PC-3 (cell line): ENCODE measurements around the gene EHBP1. TPM values are rescaled to one million over a fixed set of nuclear protein-coding genes. Genes with fewer than 3 reads are reported as not detected.

Experiments used
- ATAC-seq: fragments of 200-7000 bp; cut with Tn5 transposase; 2 replicates; pipeline ENCODE4 v1.9.1; 2020; ENCODE audit warnings: mild to moderate bottlenecking, moderate library complexity
- BruUV-seq: library from RNA; stranded (reverse); fragments of 400-500 nt; replicated peaks from 2 replicates; lab custom pipeline; 2021; lab: Mats Ljungman, UMichigan
- CTCF ChIA-PET: fragments of 300-600 bp; sonication (Branson Sonifier 250); formaldehyde crosslinking; loops from one replicate; lab custom pipeline; 2022; ENCODE audit warnings: antibody characterized with exemption; lab: Charles Lee
- POLR2A ChIA-PET: fragments of 300-600 bp; sonication (Branson Sonifier 250); formaldehyde crosslinking; loops from one replicate; lab custom pipeline; 2022; ENCODE audit warnings: antibody characterized with exemption; ENCODE audit not compliant: unreplicated experiment; lab: Charles Lee
- DNase-seq: peaks from one replicate; pipeline ENCODE4 v3.0.0-alpha.2; 2015
- H2AFZ ChIP-seq: fragments of 300-600 bp; sonication (generic); 2 replicates; pipeline ENCODE4 v1.6.0; 2016; ENCODE audit warnings: antibody characterized with exemption, low read length
- H3F3A ChIP-seq: fragments of 300-600 bp; sonication (generic); one replicate; pipeline ENCODE4 v1.6.0; 2017; ENCODE audit warnings: antibody characterized with exemption, low read length, control low read depth, mild to moderate bottlenecking; ENCODE audit not compliant: unreplicated experiment
- H3K27ac ChIP-seq: fragments of 300-600 bp; sonication (generic); 2 replicates; pipeline ENCODE4 v1.5.1; 2016; ENCODE audit warnings: mild to moderate bottlenecking, low read length
- H3K27me3 ChIP-seq: fragments of 300-600 bp; sonication (generic); 2 replicates; pipeline ENCODE4 v1.6.1; 2016; ENCODE audit warnings: low read length, mixed read lengths
- H3K36me3 ChIP-seq: fragments of 300-600 bp; sonication (generic); 2 replicates; pipeline ENCODE4 v1.6.1; 2016; ENCODE audit warnings: low read depth, mixed run types, low read length, mixed read lengths
- H3K4me1 ChIP-seq: fragments of 300-600 bp; sonication (generic); 2 replicates; pipeline ENCODE4 v1.5.1; 2016; ENCODE audit warnings: low read length; ENCODE audit not compliant: insufficient read depth
- H3K4me2 ChIP-seq: fragments of 300-600 bp; sonication (generic); 2 replicates; pipeline ENCODE4 v1.6.0; 2016; ENCODE audit warnings: low read length
- H3K4me3 ChIP-seq: fragments of 300-600 bp; sonication (generic); 2 replicates; pipeline ENCODE4 v1.5.1; 2016; ENCODE audit warnings: mild to moderate bottlenecking, low read length, mixed read lengths
- H3K79me2 ChIP-seq: fragments of 300-600 bp; sonication (generic); 2 replicates; pipeline ENCODE4 v1.6.1; 2017; ENCODE audit warnings: low read length, mixed read lengths
- H3K9ac ChIP-seq: fragments of 300-600 bp; sonication (generic); 2 replicates; pipeline ENCODE4 v1.6.0; 2016; ENCODE audit warnings: mild to moderate bottlenecking, low read length
- H3K9me2 ChIP-seq: fragments of 300-600 bp; sonication (generic); replicated peaks from 2 replicates; pipeline ENCODE4 v1.6.1; 2016; ENCODE audit warnings: mixed run types, low read length, mixed read lengths
- H3K9me3 ChIP-seq: fragments of 300-600 bp; sonication (generic); 2 replicates; pipeline ENCODE4 v1.6.1; 2016; ENCODE audit warnings: low read length, mixed read lengths
- H4K20me1 ChIP-seq: fragments of 300-600 bp; sonication (generic); 2 replicates; pipeline ENCODE4 v1.6.1; 2016; ENCODE audit warnings: low read length, mixed read lengths
- EZH2 ChIP-seq: fragments of 300-600 bp; sonication (generic); IDR thresholded peaks from one replicate; pipeline ENCODE4 v1.6.1; 2017; ENCODE audit warnings: antibody characterized with exemption, mild to moderate bottlenecking, low read length; ENCODE audit not compliant: unreplicated experiment
- EZH2phosphoT487 ChIP-seq: fragments of 300-600 bp; sonication (generic); IDR thresholded peaks from 2 replicates; pipeline ENCODE4 v1.6.1; 2018; ENCODE audit warnings: mild to moderate bottlenecking, antibody characterized with exemption, low read length, borderline replicate concordance
- intact Hi-C: fragments of 100-400 bp; cut with micrococcal nuclease; formaldehyde crosslinking; loops from 2 replicates; pipeline ENCODE4 v1.9.0; 2023
- total RNA-seq: library from RNA; depleted of rRNA; stranded (reverse); fragments of >200 nt; gene quantifications from 2 replicates; pipeline ENCODE4 v1.2.3, GENCODE V29; 2014
- TF ChIP-seq, protein P1 (sequence below): fragments of 300-600 bp; sonication (generic); conservative IDR thresholded peaks from 2 replicates; pipeline ENCODE4 v1.5.1; 2017; ENCODE audit warnings: antibody characterized with exemption, low read depth, mild to moderate bottlenecking, low read length

EHBP1 gene
- total RNA-seq, 1 experiment from 2014 or later = 25.7 TPM

DNA sequence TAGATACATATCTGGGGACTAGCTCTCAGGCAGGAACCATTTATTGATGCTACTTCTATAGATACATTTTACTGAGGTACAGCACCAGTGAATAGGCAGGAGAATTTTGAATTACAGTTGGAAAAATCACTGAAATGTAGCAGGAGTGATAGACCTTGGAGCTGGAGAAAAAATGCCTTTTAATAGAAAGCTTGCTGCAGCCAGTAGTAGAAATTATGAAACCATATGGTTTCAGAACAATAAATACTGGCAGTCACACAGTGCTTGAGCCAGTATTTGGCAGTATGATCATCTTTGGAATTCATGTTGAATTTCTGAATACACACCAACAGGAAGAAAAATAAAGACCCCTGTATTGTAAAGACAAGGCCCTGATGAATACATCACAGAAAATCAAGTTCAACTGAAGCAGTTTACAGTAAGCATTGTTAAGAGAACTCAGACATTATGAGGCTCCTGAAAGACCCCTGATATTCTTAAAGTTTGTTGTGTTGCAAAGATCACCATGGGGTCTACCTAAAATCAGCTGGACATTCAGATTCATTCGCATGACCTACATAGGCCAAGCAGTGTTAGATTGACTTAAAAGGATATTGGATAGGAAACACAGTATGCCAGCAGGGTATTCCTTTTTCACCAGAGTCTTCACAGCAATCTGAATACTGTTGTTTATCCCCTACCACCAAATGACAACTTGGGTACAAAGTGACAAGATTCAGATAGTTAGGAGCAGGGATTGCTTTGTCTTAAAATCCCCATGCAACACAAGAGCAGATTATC, 139.0 kb downstream of the EHBP1 start:
- POLR2A ChIA-PET = no interaction called here
- Histone ChIP-seq H3K9me3 (peaks cover 4% of the 10 kb centered on the region; the same call in 1 of the 2 replicates), H3F3A (no peaks in the 10 kb centered on the region), H3K4me2 (no peak overlapping the region), H3K27me3 (no peaks in the 10 kb centered on the region), H2AFZ (no peak overlapping the region), H3K4me1 (no peaks in the 10 kb centered on the region), H3K36me3 (0 out of 2 replicates have a peak, but pooled peaks cover 8% of the 10 kb centered on the region), H4K20me1 (no peaks in the 10 kb centered on the region), H3K9ac (no peak overlapping the region), H3K79me2 (no peaks in the 10 kb centered on the region), H3K9me2 (no peaks in the 10 kb centered on the region), H3K27ac (no peak overlapping the region), H3K4me3 (no peak overlapping the region)
- no TSS peak for BruUV-seq
- no peak for DNase-seq
- no peak for TF ChIP-seq EZH2phosphoT487
- intact Hi-C loops = no loop called here
- CTCF ChIA-PET = no interaction called here
- no peak for ATAC-seq

DNA sequence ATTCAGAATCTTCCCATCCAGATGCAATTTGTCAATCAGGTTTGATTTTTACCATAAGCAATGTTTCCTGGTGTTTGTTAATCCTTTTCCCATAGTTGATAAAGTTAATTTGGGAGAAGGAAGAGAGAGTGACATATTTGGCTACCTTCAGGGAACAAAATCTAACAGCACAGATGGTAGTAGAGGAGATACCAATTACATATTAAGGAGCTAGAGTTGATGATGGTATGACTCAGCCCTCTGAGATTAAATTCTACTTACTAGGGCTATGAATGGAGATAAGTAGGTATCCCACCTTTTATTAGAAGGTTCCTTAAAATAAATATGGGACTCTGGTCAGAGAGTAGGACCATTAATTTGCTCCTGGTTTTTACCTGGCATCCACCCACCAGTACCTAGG, 139.7 kb downstream of the EHBP1 start:
- ATAC-seq = no peak
- Histone ChIP-seq H3F3A (no peaks in the 10 kb centered on the region), H3K36me3 (0 out of 2 replicates have a peak, but pooled peaks cover 8% of the 10 kb centered on the region), H3K4me3 (no peak overlapping the region), H3K4me2 (no peak overlapping the region), H2AFZ (no peak overlapping the region), H3K4me1 (no peaks in the 10 kb centered on the region), H3K27me3 (no peaks in the 10 kb centered on the region), H3K27ac (no peak overlapping the region), H3K9ac (no peak overlapping the region), H3K9me3 (peaks cover 4% of the 10 kb centered on the region; the same call in 1 of the 2 replicates), H3K9me2 (no peaks in the 10 kb centered on the region), H4K20me1 (no peaks in the 10 kb centered on the region), H3K79me2 (no peaks in the 10 kb centered on the region)
- BruUV-seq = no TSS peak
- intact Hi-C loops = no loop called here
- ChIA-PET CTCF (no interaction called here), POLR2A (no interaction called here)
- DNase-seq = no peak
- TF ChIP-seq EZH2phosphoT487 (no peak), EZH2 (no peak)
- TF ChIP-seq, protein P1, sequence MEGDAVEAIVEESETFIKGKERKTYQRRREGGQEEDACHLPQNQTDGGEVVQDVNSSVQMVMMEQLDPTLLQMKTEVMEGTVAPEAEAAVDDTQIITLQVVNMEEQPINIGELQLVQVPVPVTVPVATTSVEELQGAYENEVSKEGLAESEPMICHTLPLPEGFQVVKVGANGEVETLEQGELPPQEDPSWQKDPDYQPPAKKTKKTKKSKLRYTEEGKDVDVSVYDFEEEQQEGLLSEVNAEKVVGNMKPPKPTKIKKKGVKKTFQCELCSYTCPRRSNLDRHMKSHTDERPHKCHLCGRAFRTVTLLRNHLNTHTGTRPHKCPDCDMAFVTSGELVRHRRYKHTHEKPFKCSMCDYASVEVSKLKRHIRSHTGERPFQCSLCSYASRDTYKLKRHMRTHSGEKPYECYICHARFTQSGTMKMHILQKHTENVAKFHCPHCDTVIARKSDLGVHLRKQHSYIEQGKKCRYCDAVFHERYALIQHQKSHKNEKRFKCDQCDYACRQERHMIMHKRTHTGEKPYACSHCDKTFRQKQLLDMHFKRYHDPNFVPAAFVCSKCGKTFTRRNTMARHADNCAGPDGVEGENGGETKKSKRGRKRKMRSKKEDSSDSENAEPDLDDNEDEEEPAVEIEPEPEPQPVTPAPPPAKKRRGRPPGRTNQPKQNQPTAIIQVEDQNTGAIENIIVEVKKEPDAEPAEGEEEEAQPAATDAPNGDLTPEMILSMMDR = no peak

DNA sequence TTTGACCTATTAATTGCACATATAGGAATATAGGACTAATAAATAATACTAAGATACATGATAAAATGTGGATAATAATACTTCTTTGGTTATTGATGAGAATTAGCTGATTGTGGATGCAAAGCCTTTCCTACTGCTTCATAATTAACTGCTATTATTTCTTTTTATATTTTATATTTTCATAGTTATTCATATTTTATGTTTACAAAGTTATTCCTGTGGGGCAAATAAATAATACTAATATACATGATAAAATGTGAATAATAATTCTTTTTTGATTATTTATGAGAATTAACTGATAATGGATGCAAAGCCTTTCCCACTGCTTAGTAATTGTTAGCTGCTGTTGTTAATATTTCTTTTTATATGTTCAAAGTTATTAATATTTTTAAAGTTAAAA, 146.7 kb downstream of the EHBP1 start:
- intact Hi-C loops = no loop called here
- Histone ChIP-seq H3K27me3 (no peaks in the 10 kb centered on the region), H3K79me2 (no peaks in the 10 kb centered on the region), H2AFZ (no peak overlapping the region), H3K4me1 (peaks cover 13% of the 10 kb centered on the region), H3K27ac (no peak overlapping the region), H3K4me2 (no peak overlapping the region), H4K20me1 (no peaks in the 10 kb centered on the region), H3K9me2 (no peaks in the 10 kb centered on the region), H3K4me3 (no peak overlapping the region), H3K36me3 (peaks cover 5% of the 10 kb centered on the region; the same call in 1 of the 2 replicates), H3K9me3 (no peaks in the 10 kb centered on the region), H3F3A (no peaks in the 10 kb centered on the region), H3K9ac (no peak overlapping the region)
- TF ChIP-seq EZH2phosphoT487 (no peak), EZH2 (no peak)
- TF ChIP-seq, protein P1 = no peak
- ChIA-PET POLR2A (no interaction called here), CTCF (no interaction called here)
- BruUV-seq = no TSS peak
- ATAC-seq (no peak), DNase-seq (no peak)
